Right renal cortex interstitium (tissue), 3 donors: ENCODE data around the gene SPPL2C. TPM values are rescaled to one million over a fixed set of nuclear protein-coding genes. Genes with fewer than 3 reads are reported as not detected.

Source experiments
- DNase-seq, 3 donors: peaks; one replicate each; pipeline ENCODE4 v3.0.0-alpha.2; 2013; ENCODE audit warnings: low read depth in 3 of 3, low spot score in 2 of 3
- polyA plus RNA-seq, 3 donors: library from polyadenylated mRNA; unstranded; fragments of 120-200 nt; gene quantifications; one replicate each; pipeline ENCODE4 v1.2.1, GENCODE V29; 2013; ENCODE audit not compliant: insufficient read length in 3 of 3

SPPL2C gene
- polyA plus RNA-seq, 3 donors: not detected

DNA sequence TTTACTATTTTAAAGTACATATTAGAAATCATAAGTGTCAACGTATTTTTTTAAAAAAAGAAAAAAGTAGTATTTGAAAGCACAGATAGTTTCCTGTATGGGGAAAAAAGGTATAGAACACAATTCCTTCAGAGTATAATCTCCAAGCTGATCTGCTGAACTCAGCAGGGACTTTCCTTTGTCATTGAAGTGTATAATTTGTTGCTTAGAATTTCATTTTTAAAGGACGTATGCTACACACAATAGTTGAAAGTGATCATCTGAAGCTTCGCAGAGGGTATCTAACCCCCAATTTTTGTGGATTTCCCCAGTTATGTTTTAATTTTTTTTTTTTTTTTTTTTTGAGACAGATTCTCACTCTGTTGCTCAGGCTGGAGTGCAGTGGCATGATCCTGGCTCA is 29.5 kb downstream of the SPPL2C start:
- no peak for DNase-seq

DNA sequence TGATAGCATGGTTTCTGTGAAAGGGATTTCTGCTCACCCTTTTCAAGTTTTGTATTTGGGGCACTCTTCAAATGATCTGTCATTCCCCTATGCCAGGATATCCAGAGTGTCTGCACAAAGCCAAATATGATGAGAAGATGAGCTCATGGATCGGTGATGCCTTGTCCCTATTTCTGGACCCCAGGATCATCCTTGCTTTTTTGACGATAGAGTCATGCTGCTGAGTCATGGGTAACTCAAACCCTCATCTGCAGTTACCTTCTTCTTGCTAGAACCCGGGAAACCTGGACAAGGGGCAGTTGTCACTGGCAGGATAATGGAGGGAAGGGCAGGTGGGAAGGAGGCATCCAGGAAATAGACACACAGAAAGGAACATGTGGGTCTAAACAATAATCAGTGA is 31.9 kb downstream of the SPPL2C start:
- DNase-seq: no peak

DNA sequence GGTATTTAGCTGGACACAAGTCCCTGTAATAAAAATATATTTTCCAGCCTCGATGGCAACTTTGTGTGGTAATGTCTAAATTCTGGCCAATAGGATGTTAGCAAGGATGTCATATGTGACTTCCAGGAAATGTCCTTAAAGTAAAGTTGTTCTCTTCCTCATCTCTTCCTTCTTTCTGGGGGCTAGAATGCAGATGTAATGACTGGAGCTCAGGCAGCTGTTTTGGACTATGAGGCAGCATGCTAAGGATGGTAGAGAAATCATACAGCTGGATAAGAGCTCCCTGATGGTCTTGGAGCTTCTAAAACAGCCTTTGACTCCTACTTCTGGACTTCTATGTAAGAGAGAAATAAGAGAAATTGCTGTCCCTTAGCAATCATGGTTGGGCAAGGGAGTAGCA is 32.8 kb downstream of the SPPL2C start:
- no peak for DNase-seq

DNA sequence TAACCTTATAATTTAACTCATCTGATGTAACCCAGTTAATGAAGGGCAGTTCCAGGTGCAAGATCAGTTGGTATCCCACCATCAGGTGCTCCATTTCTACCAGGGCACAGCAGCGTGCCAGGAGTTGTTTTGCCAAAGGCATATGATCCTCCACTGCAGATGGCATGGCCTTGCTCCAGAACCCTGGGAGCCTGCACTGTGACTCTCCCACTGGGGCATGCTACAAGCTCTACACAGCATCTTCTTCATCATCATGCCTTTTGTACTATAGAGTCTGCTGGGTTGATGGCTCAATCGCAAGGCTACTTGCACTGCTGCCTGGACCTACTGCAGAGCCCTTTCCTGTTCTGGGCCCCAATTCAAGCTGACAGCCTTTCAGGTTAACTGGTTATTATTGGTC is 38.4 kb downstream of the SPPL2C start:
- DNase-seq: no peak

DNA sequence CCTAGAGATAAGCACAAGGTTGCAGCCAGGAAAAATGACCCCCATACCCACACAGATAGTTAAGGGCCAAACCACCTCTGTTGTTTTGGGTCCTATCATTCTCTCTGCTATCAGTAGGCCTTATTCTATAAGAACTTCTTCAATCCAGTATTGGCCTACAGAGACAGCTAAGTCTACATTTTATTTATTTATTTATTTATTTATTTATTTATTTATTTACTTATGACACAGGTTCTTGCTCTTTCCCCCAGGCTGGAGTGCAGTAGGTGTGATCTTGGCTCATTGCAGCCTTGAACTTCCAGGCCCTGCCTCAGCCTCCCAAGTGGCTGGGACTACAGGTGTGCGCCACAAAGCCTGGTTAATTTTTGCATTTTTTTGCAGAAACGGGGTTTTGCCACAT is 42.2 kb downstream of the SPPL2C start:
- no peak for DNase-seq

DNA sequence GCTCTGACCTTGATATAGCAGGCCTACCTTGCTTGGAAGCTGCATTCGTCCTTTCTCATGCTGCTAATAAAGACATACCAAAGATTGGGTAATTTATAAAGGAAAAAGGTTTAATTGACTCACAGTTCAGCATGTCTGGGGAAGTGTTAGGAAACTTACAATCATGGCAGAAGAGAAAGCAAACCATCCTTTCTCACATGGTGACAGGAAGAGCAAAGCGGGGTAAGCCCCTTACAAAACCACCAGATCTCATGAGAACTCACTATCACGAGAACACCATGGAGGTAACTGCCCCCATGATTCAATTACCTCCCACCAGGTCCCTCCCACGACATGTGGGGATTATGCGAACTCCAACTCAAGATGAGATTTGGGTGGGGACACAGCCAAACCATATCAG is 43.7 kb downstream of the SPPL2C start:
- no peak for DNase-seq

DNA sequence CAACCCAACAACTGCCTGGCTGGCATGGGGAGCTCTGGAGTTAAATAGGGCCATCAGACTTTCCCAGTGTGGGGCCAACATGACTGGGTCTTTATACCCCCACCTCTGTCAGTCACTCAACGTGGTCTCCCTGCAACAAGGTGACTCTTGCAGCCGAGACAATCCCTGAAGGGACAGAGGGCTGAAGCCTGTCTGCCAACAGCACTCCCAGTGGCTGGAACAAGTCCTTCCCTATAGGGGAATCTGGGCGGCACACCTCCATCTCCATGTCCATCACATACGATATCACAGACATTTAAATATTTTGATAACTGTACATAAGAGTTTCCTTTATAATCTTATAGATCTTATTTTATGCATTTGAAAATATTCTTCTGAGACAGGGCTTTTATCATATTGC is 44.9 kb downstream of the SPPL2C start:
- no peak for DNase-seq

DNA sequence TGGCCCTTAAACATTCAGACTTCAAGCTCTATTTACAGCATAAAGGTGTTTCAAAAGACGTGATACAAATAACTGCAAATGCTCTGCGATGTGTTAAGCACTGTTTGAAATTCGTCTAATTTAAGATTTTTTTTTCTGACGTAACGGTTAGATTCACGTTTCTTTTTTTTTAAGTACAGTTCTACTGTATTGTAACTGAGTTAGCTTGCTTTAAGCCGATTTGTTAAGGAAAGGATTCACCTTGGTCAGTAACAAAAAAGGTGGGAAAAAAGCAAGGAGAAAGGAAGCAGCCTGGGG is 49.0 kb downstream of the SPPL2C start:
- no peak for DNase-seq

DNA sequence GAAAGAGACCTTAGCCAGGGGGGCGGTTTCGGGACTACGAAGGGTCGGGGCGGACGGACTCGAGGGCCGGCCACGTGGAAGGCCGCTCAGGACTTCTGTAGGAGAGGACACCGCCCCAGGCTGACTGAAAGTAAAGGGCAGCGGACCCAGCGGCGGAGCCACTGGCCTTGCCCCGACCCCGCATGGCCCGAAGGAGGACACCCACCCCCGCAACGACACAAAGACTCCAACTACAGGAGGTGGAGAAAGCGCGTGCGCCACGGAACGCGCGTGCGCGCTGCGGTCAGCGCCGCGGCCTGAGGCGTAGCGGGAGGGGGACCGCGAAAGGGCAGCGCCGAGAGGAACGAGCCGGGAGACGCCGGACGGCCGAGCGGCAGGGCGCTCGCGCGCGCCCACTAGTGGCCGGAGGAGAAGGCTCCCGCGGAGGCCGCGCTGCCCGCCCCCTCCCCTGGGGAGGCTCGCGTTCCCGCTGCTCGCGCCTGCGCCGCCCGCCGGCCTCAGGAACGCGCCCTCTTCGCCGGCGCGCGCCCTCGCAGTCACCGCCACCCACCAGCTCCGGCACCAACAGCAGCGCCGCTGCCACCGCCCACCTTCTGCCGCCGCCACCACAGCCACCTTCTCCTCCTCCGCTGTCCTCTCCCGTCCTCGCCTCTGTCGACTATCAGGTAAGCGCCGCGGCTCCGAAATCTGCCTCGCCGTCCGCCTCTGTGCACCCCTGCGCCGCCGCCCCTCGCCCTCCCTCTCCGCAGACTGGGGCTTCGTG is 49.5 kb downstream of the SPPL2C start, which contains the start of gene MAPT:
MAPT (plus strand) TSS at position 533 of the 763 bp plus-strand sequence. CDS start 67,784 bp downstream, outside the sequence.
- DNase-seq: peak; percentile 83 to 89 (median 88)

DNA sequence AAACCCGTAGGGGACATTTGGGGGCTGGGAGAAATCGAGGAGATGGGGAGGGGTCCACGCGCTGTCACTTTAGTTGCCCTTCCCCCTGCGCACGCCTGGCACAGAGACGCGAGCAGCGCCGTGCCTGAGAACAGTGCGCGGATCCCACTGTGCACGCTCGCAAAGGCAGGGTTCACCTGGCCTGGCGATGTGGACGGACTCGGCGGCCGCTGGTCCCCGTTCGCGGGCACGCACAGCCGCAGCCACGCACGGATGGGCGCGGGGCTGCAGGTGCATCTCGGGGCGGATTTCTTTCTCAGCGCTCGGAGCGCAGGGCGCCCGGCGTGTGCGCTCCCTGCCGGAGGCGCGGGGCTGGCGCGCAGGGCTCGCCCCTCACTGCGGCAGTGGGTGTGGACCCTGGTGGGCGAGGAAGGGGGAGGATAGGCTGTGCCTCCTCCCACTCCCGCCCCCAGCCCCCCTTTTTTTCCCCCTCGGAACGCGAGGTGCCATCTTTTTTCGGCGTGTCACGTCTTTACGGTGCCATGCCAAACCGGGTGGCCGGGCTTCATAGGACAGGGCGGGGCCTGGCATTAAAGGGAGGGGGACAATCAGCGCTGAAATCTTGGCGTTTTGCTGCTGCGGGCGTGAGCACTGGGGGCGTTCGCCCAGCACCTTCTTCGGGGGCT is 50.8 kb downstream of the SPPL2C start:
- DNase-seq: no peak

DNA sequence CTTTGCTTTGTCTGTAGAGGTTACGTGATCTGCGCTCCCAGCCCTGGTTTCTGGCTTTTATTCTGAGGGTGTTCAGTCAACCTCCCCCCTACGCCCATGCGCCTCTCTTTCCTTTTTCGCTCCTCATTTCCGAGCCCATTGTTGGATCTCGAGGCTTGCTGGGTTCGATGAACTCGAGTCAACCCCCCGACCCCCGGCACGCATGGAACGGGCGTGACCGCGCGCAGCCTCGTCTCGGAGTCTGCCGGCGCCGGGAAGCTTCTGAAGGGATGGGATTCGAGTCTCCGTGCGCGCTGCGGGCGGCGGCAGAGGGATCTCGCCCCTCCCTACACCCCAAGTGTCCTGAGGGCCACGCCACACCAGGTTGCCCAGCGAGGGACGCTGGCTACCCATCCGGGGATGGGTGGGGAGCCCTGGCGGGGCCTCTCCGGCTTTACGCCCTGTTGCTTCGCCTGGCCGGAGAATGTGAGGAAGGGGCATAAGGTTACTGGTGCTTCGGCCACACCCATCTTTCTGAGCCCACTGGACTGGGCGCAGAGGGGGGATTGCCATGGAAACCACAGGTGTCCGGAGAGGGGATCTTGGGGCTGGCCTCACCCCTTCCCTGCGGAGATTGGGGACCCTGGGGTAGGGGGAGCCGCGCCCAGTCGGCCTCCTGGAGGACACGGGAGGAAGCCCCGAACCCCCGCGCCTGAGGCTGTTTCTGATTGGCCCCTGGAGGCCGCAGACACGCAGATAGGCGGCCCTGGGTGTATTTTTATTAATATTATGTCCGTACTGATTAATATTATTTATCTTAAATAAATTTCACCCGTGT is 51.5 kb downstream of the SPPL2C start:
- DNase-seq: no peak

Other genes starting within 250 kb of the SPPL2C start
- gene CRHR1, start 60.6 kb upstream of the SPPL2C start, polyA plus RNA-seq: under 1 TPM in 2 of 3 donors, not detected in 1; 0.19 to 0.98 TPM
- 10 to 100 TPM in 1 of 3 donors, 1 to 10 TPM in 2; 7.7 to 11.3 (median 9.5) TPM for gene MAPT, start 49.7 kb downstream of the SPPL2C start, polyA plus RNA-seq
- not detected for gene STH, start 154.4 kb downstream of the SPPL2C start, polyA plus RNA-seq